PC-3 (cell line): ENCODE results near the gene ANTXR1. TPM values are rescaled to one million over a fixed set of nuclear protein-coding genes. Genes with fewer than 3 reads are reported as not detected.
A peak's percentile ranks its signal among the peaks of the same experiment; 100 is the strongest.

Source experiments
- ATAC-seq: fragments of 200-7000 bp; cut with Tn5 transposase; 2 replicates; pipeline ENCODE4 v1.9.1; 2020; ENCODE audit warnings: mild to moderate bottlenecking, moderate library complexity
- BruUV-seq: library from RNA; stranded (reverse); fragments of 400-500 nt; replicated peaks from 2 replicates; lab custom pipeline; 2021; lab: Mats Ljungman, UMichigan
- CTCF ChIA-PET: fragments of 300-600 bp; sonication (Branson Sonifier 250); formaldehyde crosslinking; loops from one replicate; lab custom pipeline; 2022; ENCODE audit warnings: antibody characterized with exemption; lab: Charles Lee
- POLR2A ChIA-PET: fragments of 300-600 bp; sonication (Branson Sonifier 250); formaldehyde crosslinking; loops from one replicate; lab custom pipeline; 2022; ENCODE audit warnings: antibody characterized with exemption; ENCODE audit not compliant: unreplicated experiment; lab: Charles Lee
- DNase-seq: peaks from one replicate; pipeline ENCODE4 v3.0.0-alpha.2; 2015
- H2AFZ ChIP-seq: fragments of 300-600 bp; sonication (generic); 2 replicates; pipeline ENCODE4 v1.6.0; 2016; ENCODE audit warnings: antibody characterized with exemption, low read length
- H3F3A ChIP-seq: fragments of 300-600 bp; sonication (generic); one replicate; pipeline ENCODE4 v1.6.0; 2017; ENCODE audit warnings: antibody characterized with exemption, low read length, control low read depth, mild to moderate bottlenecking; ENCODE audit not compliant: unreplicated experiment
- H3K27ac ChIP-seq: fragments of 300-600 bp; sonication (generic); 2 replicates; pipeline ENCODE4 v1.5.1; 2016; ENCODE audit warnings: mild to moderate bottlenecking, low read length
- H3K27me3 ChIP-seq: fragments of 300-600 bp; sonication (generic); 2 replicates; pipeline ENCODE4 v1.6.1; 2016; ENCODE audit warnings: low read length, mixed read lengths
- H3K36me3 ChIP-seq: fragments of 300-600 bp; sonication (generic); 2 replicates; pipeline ENCODE4 v1.6.1; 2016; ENCODE audit warnings: low read depth, mixed run types, low read length, mixed read lengths
- H3K4me1 ChIP-seq: fragments of 300-600 bp; sonication (generic); 2 replicates; pipeline ENCODE4 v1.5.1; 2016; ENCODE audit warnings: low read length; ENCODE audit not compliant: insufficient read depth
- H3K4me2 ChIP-seq: fragments of 300-600 bp; sonication (generic); 2 replicates; pipeline ENCODE4 v1.6.0; 2016; ENCODE audit warnings: low read length
- H3K4me3 ChIP-seq: fragments of 300-600 bp; sonication (generic); 2 replicates; pipeline ENCODE4 v1.5.1; 2016; ENCODE audit warnings: mild to moderate bottlenecking, low read length, mixed read lengths
- H3K79me2 ChIP-seq: fragments of 300-600 bp; sonication (generic); 2 replicates; pipeline ENCODE4 v1.6.1; 2017; ENCODE audit warnings: low read length, mixed read lengths
- H3K9ac ChIP-seq: fragments of 300-600 bp; sonication (generic); 2 replicates; pipeline ENCODE4 v1.6.0; 2016; ENCODE audit warnings: mild to moderate bottlenecking, low read length
- H3K9me2 ChIP-seq: fragments of 300-600 bp; sonication (generic); replicated peaks from 2 replicates; pipeline ENCODE4 v1.6.1; 2016; ENCODE audit warnings: mixed run types, low read length, mixed read lengths
- H3K9me3 ChIP-seq: fragments of 300-600 bp; sonication (generic); 2 replicates; pipeline ENCODE4 v1.6.1; 2016; ENCODE audit warnings: low read length, mixed read lengths
- H4K20me1 ChIP-seq: fragments of 300-600 bp; sonication (generic); 2 replicates; pipeline ENCODE4 v1.6.1; 2016; ENCODE audit warnings: low read length, mixed read lengths
- CTCF ChIP-seq: fragments of 300-600 bp; sonication (generic); conservative IDR thresholded peaks from 2 replicates; pipeline ENCODE4 v1.5.1; 2017; ENCODE audit warnings: antibody characterized with exemption, low read depth, mild to moderate bottlenecking, low read length
- EZH2 ChIP-seq: fragments of 300-600 bp; sonication (generic); IDR thresholded peaks from one replicate; pipeline ENCODE4 v1.6.1; 2017; ENCODE audit warnings: antibody characterized with exemption, mild to moderate bottlenecking, low read length; ENCODE audit not compliant: unreplicated experiment
- EZH2phosphoT487 ChIP-seq: fragments of 300-600 bp; sonication (generic); IDR thresholded peaks from 2 replicates; pipeline ENCODE4 v1.6.1; 2018; ENCODE audit warnings: mild to moderate bottlenecking, antibody characterized with exemption, low read length, borderline replicate concordance
- intact Hi-C: fragments of 100-400 bp; cut with micrococcal nuclease; formaldehyde crosslinking; loops from 2 replicates; pipeline ENCODE4 v1.9.0; 2023
- total RNA-seq: library from RNA; depleted of rRNA; stranded (reverse); fragments of >200 nt; gene quantifications from 2 replicates; pipeline ENCODE4 v1.2.3, GENCODE V29; 2014

The ANTXR1 gene
- total RNA-seq, 1 experiment from 2014 or later, result 31.2 TPM

GRCh38 chr2:69238449-69239031, 225.6 kb downstream of the ANTXR1 start:
- Histone ChIP-seq H3K79me2 (no peaks in the 10 kb centered on the region), H4K20me1 (no peaks in the 10 kb centered on the region), H3K4me2 (0 out of 2 replicates have a peak overlapping the region, but pooled peaks have one; percentile 2), H3K9ac (no peak overlapping the region), H3K4me3 (no peak overlapping the region), H3K9me2 (no peaks in the 10 kb centered on the region), H3K27me3 (no peaks in the 10 kb centered on the region), H3K4me1 (peaks cover 11% of the 10 kb centered on the region; the same call in 1 of the 2 replicates), H3F3A (no peaks in the 10 kb centered on the region), H3K36me3 (no peaks in the 10 kb centered on the region), H3K9me3 (no peaks in the 10 kb centered on the region), H2AFZ (no peak overlapping the region), H3K27ac (peak overlapping the region; percentile 15)
- ChIA-PET POLR2A (no interaction called here), CTCF (no interaction called here)
- intact Hi-C loops, result no loop called here
- peak; percentile 65 for ATAC-seq
- no TSS peak for BruUV-seq
- TF ChIP-seq CTCF (peak; percentile 28), EZH2 (no peak)
- peak; percentile 71 for DNase-seq

GRCh38 chr2:69241093-69241492, 228.1 kb downstream of the ANTXR1 start:
- H3K9me3 ChIP-seq, result no peaks in the 10 kb centered on the region
- ChIA-PET POLR2A (no interaction called here), CTCF (no interaction called here)
- no peak for TF ChIP-seq EZH2
- no peak for TF ChIP-seq CTCF
- TF ChIP-seq EZH2phosphoT487, result no peak
- H2AFZ ChIP-seq, result no peak overlapping the region
- H3K9me2 ChIP-seq, result no peaks in the 10 kb centered on the region
- H3K9ac ChIP-seq, result no peak overlapping the region
- H3K27ac ChIP-seq, result no peak overlapping the region
- H3K27me3 ChIP-seq, result no peaks in the 10 kb centered on the region
- no peak for DNase-seq
- no TSS peak for BruUV-seq
- intact Hi-C loops, result no loop called here
- H3K36me3 ChIP-seq, result no peaks in the 10 kb centered on the region
- no peaks in the 10 kb centered on the region for H3F3A ChIP-seq
- H4K20me1 ChIP-seq, result no peaks in the 10 kb centered on the region
- ATAC-seq, result no peak
- H3K4me1 ChIP-seq, result peaks cover 11% of the 10 kb centered on the region; the same call in 1 of the 2 replicates
- H3K4me2 ChIP-seq, result no peak overlapping the region
- H3K4me3 ChIP-seq, result no peak overlapping the region
- H3K79me2 ChIP-seq, result no peaks in the 10 kb centered on the region

- Histone ChIP-seq H2AFZ (no peak overlapping the region), H3K4me1 (peaks cover 11% of the 10 kb centered on the region; the same call in 1 of the 2 replicates), H3K4me3 (no peak overlapping the region), H3K4me2 (no peak overlapping the region), H3K27me3 (no peaks in the 10 kb centered on the region), H3K9me3 (no peaks in the 10 kb centered on the region), H4K20me1 (no peaks in the 10 kb centered on the region), H3K79me2 (no peaks in the 10 kb centered on the region), H3K27ac (no peak overlapping the region), H3K9me2 (no peaks in the 10 kb centered on the region), H3F3A (no peaks in the 10 kb centered on the region), H3K9ac (no peak overlapping the region), H3K36me3 (no peaks in the 10 kb centered on the region)
- POLR2A ChIA-PET, result no interaction called here
- CTCF ChIA-PET, result no interaction called here
- intact Hi-C loops, result no loop called here
- BruUV-seq, result no TSS peak
- no peak for TF ChIP-seq CTCF
- no peak for TF ChIP-seq EZH2
- no peak for TF ChIP-seq EZH2phosphoT487
- ATAC-seq (no peak), DNase-seq (no peak)
Observed at GRCh38 chr2:69241664-69242514, 228.9 kb downstream of the ANTXR1 start.
